IMR-90 (cell line): Measurements from ENCODE around the gene ASB6. TPM values are rescaled to one million over a fixed set of nuclear protein-coding genes. Genes with fewer than 3 reads are reported as not detected.

Experiments used
- ATAC-seq: fragments of 200-7000 bp; cut with Tn5 transposase; 2 replicates; pipeline ENCODE4 v1.9.1; 2020; ENCODE audit warnings: low read depth, mild to moderate bottlenecking, moderate library complexity
- BruUV-seq: library from RNA; stranded (reverse); fragments of 400-500 nt; replicated peaks from 2 replicates; lab custom pipeline; 2021; lab: Mats Ljungman, UMichigan
- CTCF ChIA-PET: fragments of 300-600 bp; formaldehyde crosslinking; extraction: SDS; loops from one replicate; lab custom pipeline; 2021; ENCODE audit warnings: antibody characterized with exemption; lab: Yijun Ruan, JAX
- POLR2A ChIA-PET: fragments of 300-600 bp; sonication (Branson Sonifier 250); formaldehyde crosslinking; loops from one replicate; lab custom pipeline; 2022; ENCODE audit warnings: antibody characterized with exemption; ENCODE audit not compliant: unreplicated experiment; lab: Charles Lee
- DNase-seq: peaks from one replicate; pipeline ENCODE4 v3.0.0; 2013
- H2AFZ ChIP-seq: replicated peaks from 2 replicates; pipeline ENCODE3; 2013; ENCODE audit warnings: low read length, mild to moderate bottlenecking; ENCODE audit not compliant: poor library complexity
- H2AK5ac ChIP-seq: 2 replicates; pipeline ENCODE4 v1.6.1; 2013; ENCODE audit warnings: low read depth, low read length, inconsistent platforms
- H2AK9ac ChIP-seq: replicated peaks from 2 replicates; pipeline ENCODE3; 2013; ENCODE audit warnings: mild to moderate bottlenecking, low read depth, low read length, moderate library complexity; ENCODE audit not compliant: poor library complexity
- H2BK120ac ChIP-seq: 2 replicates; pipeline ENCODE4 v1.6.1; 2013; ENCODE audit warnings: low read depth, low read length, inconsistent platforms
- H2BK15ac ChIP-seq: 3 replicates; pipeline ENCODE4 v1.6.1; 2013; ENCODE audit warnings: low read depth, low read length, inconsistent platforms
- H2BK20ac ChIP-seq: 2 replicates; pipeline ENCODE4 v1.6.1; 2013; ENCODE audit warnings: low read depth, mild to moderate bottlenecking, inconsistent platforms, low read length, moderate library complexity
- H2BK5ac ChIP-seq: 2 replicates; pipeline ENCODE4 v1.6.1; 2013; ENCODE audit warnings: mild to moderate bottlenecking, low read depth, low read length, inconsistent platforms; ENCODE audit not compliant: poor library complexity, severe bottlenecking
- H3K14ac ChIP-seq: replicated peaks from 2 replicates; pipeline ENCODE4 v1.6.1; 2013; ENCODE audit warnings: low read depth, low read length, inconsistent platforms
- H3K18ac ChIP-seq: 2 replicates; pipeline ENCODE4 v1.6.1; 2013; ENCODE audit warnings: low read depth, low read length, control low read depth
- H3K23ac ChIP-seq: 2 replicates; pipeline ENCODE4 v1.6.1; 2013; ENCODE audit warnings: low read depth, low read length, inconsistent platforms
- H3K27ac ChIP-seq: 2 replicates; pipeline ENCODE4 v1.5.1; 2013; ENCODE audit warnings: mild to moderate bottlenecking, control low read depth, low read length; ENCODE audit not compliant: insufficient read depth
- H3K27me3 ChIP-seq: 2 replicates; pipeline ENCODE4 v1.6.1; 2013; ENCODE audit warnings: low read length; ENCODE audit not compliant: control insufficient read depth, insufficient read depth
- H3K36me3 ChIP-seq: 2 replicates; pipeline ENCODE4 v1.6.1; 2013; ENCODE audit warnings: low read length, mixed read lengths; ENCODE audit not compliant: control insufficient read depth, insufficient read depth
- H3K4ac ChIP-seq: 2 replicates; pipeline ENCODE4 v1.6.1; 2013; ENCODE audit warnings: low read depth, low read length, inconsistent platforms
- H3K4me1 ChIP-seq: 2 replicates; pipeline ENCODE4 v1.6.1; 2013; ENCODE audit warnings: low read length, mixed read lengths; ENCODE audit not compliant: control insufficient read depth, insufficient read depth
- H3K4me2 ChIP-seq: 2 replicates; pipeline ENCODE4 v1.6.1; 2013; ENCODE audit warnings: low read depth, mild to moderate bottlenecking, control low read depth, low read length, moderate library complexity
- H3K4me3 ChIP-seq: 2 replicates; pipeline ENCODE4 v1.5.1; 2013; ENCODE audit warnings: low read depth, mild to moderate bottlenecking, control low read depth, low read length, moderate library complexity; ENCODE audit not compliant: insufficient read depth
- H3K56ac ChIP-seq: 2 replicates; pipeline ENCODE4 v1.6.1; 2013; ENCODE audit warnings: low read length, inconsistent platforms; ENCODE audit not compliant: insufficient read depth; ENCODE audit errors: extremely low read depth
- H3K79me1 ChIP-seq, 2 experiments: 2 replicates each; pipeline ENCODE4 v1.6.1; 2013; ENCODE audit warnings: low read length in 2 of 2, inconsistent platforms in 1 of 2, low read depth in 1 of 2
- H3K9ac ChIP-seq: 2 replicates; pipeline ENCODE4 v1.6.1; 2013; ENCODE audit warnings: low read depth, low read length, control low read depth
- H3K9me1 ChIP-seq: 2 replicates; pipeline ENCODE4 v1.6.1; 2013; ENCODE audit warnings: low read length, inconsistent platforms; ENCODE audit not compliant: insufficient read depth
- H3K9me3 ChIP-seq: 2 replicates; pipeline ENCODE4 v1.6.1; 2013; ENCODE audit warnings: low read length; ENCODE audit not compliant: control insufficient read depth, insufficient read depth
- H4K20me1 ChIP-seq: 2 replicates; pipeline ENCODE4 v1.6.1; 2013; ENCODE audit warnings: low read length, inconsistent platforms; ENCODE audit not compliant: insufficient read depth
- H4K5ac ChIP-seq: 2 replicates; pipeline ENCODE4 v1.6.1; 2013; ENCODE audit warnings: mild to moderate bottlenecking, low read depth, low read length, control low read depth
- H4K8ac ChIP-seq, 2 experiments: 2 replicates each; pipeline ENCODE4 v1.6.1; 2013; ENCODE audit warnings: low read depth in 2 of 2, low read length in 2 of 2, control low read depth in 1 of 2, inconsistent platforms in 1 of 2
- H4K91ac ChIP-seq: 2 replicates; pipeline ENCODE4 v1.6.1; 2013; ENCODE audit warnings: low read depth, low read length, inconsistent platforms; ENCODE audit not compliant: insufficient read depth
- BHLHE40 ChIP-seq: fragments of 150-350 bp; IDR thresholded peaks from 2 replicates; pipeline ENCODE4 v1.6.1; 2016; ENCODE audit warnings: mild to moderate bottlenecking, low read depth, low read length
- CEBPB ChIP-seq: IDR thresholded peaks from 2 replicates; pipeline ENCODE4 v1.6.1; 2012; ENCODE audit warnings: low read depth, low read length, improper control_type of control experiment
- CHD1 ChIP-seq: IDR thresholded peaks from 2 replicates; pipeline ENCODE4 v1.6.1; 2012; ENCODE audit warnings: low read depth, low read length, improper control_type of control experiment
- FOS ChIP-seq: fragments of 150-350 bp; IDR thresholded peaks from 2 replicates; pipeline ENCODE4 v1.6.1; 2016; ENCODE audit warnings: low read depth, low read length
- MAFK ChIP-seq: IDR thresholded peaks from 2 replicates; pipeline ENCODE4 v1.6.1; 2012; ENCODE audit warnings: low read depth, low read length, improper control_type of control experiment
- MXI1 ChIP-seq: IDR thresholded peaks from 2 replicates; pipeline ENCODE4 v1.6.1; 2012; ENCODE audit warnings: low read depth, mild to moderate bottlenecking, low read length, moderate library complexity, borderline replicate concordance
- NFE2L2 ChIP-seq: fragments of 150-350 bp; IDR thresholded peaks from 2 replicates; pipeline ENCODE4 v1.6.1; 2016; ENCODE audit warnings: low read depth, mild to moderate bottlenecking, low read length
- POLR2A ChIP-seq: IDR thresholded peaks from 2 replicates; pipeline ENCODE4 v1.6.1; 2012; ENCODE audit warnings: mild to moderate bottlenecking, low read depth, low read length
- RAD21 ChIP-seq: IDR thresholded peaks from 2 replicates; pipeline ENCODE4 v1.6.1; 2012; ENCODE audit warnings: low read length, improper control_type of control experiment
- RCOR1 ChIP-seq: IDR thresholded peaks from 2 replicates; pipeline ENCODE4 v1.6.1; 2012; ENCODE audit warnings: mild to moderate bottlenecking, low read length, improper control_type of control experiment; ENCODE audit not compliant: insufficient replicate concordance
- RFX5 ChIP-seq: IDR thresholded peaks from 2 replicates; pipeline ENCODE4 v1.8.0; 2012; ENCODE audit warnings: low read depth, mild to moderate bottlenecking, low read length, moderate library complexity
- SMC3 ChIP-seq: fragments of 150-350 bp; IDR thresholded peaks from 2 replicates; pipeline ENCODE4 v1.6.1; 2016; ENCODE audit warnings: low read depth, mild to moderate bottlenecking, antibody characterized with exemption, low read length, moderate library complexity
- USF2 ChIP-seq: fragments of 150-350 bp; IDR thresholded peaks from 2 replicates; pipeline ENCODE4 v1.6.1; 2017; ENCODE audit warnings: mild to moderate bottlenecking, antibody characterized with exemption, low read length, low read depth
- WGBS, 2 experiments: methylation state at CpG; one replicate each; pipeline versions ENCODE4 v1.1.5 to v1.1.7; 2013; ENCODE audit warnings: missing lambda C conversion rate in 2 of 2; ENCODE audit not compliant: insufficient read length in 1 of 2; ENCODE audit errors: extremely low coverage in 2 of 2; 5-methylcytosine and 5-hydroxymethylcytosine counted together
- dilution Hi-C: fragments of 300-500 bp; cut with HindIII; formaldehyde crosslinking; loops from one replicate; pipeline ENCODE4 v1.14.3; 2018; ENCODE audit warnings: low sequenced_read_pairs; ENCODE audit not compliant: unreplicated experiment
- in situ Hi-C: fragments of 300-500 bp; cut with MboI; formaldehyde crosslinking; loops from 3 replicates; pipeline ENCODE4 v1.14.3; 2019; ENCODE audit warnings: low sequenced_read_pairs, inconsistent platforms, mixed read lengths
- intact Hi-C: fragments of 100-400 bp; cut with micrococcal nuclease; formaldehyde crosslinking; loops from 2 replicates; pipeline ENCODE4 v1.10.0; 2022
- polyA plus RNA-seq, 3 experiments: library from polyadenylated mRNA; depleted of rRNA; stranded (reverse); fragments of >200 nt; gene quantifications; 2 replicates each; pipeline ENCODE4 v1.2.3, GENCODE V29; 2012; ENCODE audit warnings: low replicate concordance in 1 of 3
- total RNA-seq: library from RNA; depleted of rRNA; stranded (reverse); fragments of >200 nt; gene quantifications from 2 replicates; pipeline ENCODE4 v1.2.3, GENCODE V29; 2012
- TF ChIP-seq, protein P1 (sequence below): conservative IDR thresholded peaks from 2 replicates; pipeline ENCODE4 v1.5.1; 2012; ENCODE audit warnings: mild to moderate bottlenecking, low read depth, low read length, improper control_type of control experiment

The ASB6 gene
- total and polyA plus RNA-seq, 2 of the 4 experiments (the other 2 are of a cell fraction), result 9.7 to 28.9 TPM

DNA sequence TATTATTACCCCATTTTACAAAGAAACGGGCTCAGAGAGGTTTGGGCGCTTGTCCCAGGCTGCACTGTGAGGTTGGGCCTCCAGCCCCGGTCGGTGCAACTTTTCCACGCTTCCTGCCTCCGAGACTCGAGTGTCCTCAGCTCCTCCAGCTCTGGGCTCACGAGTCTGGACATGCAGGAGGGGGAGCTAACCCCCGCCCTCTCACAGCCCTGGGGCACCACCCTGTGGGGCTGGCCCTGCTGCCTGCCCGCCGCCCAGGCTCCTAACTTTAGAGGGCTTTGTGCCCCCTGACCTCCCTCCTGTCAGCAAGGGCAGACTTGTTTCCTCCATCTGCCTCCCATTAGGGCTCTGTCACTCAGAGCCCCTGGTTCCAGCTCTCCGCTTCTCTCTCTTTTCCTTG is 4.3 kb upstream of the ASB6 start:
- no peak overlapping the region for H3K23ac ChIP-seq
- H3K18ac ChIP-seq, result no peak overlapping the region
- H2AK5ac ChIP-seq, result no peak overlapping the region
- no peak overlapping the region for H3K4me2 ChIP-seq
- H3K36me3 ChIP-seq, result no peaks in the 10 kb centered on the region
- H2AK9ac ChIP-seq, result no peak overlapping the region
- H3K79me1 ChIP-seq, result peaks cover 0 to 12% of the 10 kb centered on the region in 2 experiments; a peak in 1 of 4 replicates
- ATAC-seq, result no peak
- no peak overlapping the region for H3K14ac ChIP-seq
- DNase-seq, result no peak
- no peak overlapping the region for H2BK120ac ChIP-seq
- no peak for TF ChIP-seq POLR2A
- TF ChIP-seq CHD1, result no peak
- TF ChIP-seq NFE2L2, result no peak
- TF ChIP-seq MAFK, result no peak
- TF ChIP-seq RFX5, result no peak
- TF ChIP-seq, protein P1, sequence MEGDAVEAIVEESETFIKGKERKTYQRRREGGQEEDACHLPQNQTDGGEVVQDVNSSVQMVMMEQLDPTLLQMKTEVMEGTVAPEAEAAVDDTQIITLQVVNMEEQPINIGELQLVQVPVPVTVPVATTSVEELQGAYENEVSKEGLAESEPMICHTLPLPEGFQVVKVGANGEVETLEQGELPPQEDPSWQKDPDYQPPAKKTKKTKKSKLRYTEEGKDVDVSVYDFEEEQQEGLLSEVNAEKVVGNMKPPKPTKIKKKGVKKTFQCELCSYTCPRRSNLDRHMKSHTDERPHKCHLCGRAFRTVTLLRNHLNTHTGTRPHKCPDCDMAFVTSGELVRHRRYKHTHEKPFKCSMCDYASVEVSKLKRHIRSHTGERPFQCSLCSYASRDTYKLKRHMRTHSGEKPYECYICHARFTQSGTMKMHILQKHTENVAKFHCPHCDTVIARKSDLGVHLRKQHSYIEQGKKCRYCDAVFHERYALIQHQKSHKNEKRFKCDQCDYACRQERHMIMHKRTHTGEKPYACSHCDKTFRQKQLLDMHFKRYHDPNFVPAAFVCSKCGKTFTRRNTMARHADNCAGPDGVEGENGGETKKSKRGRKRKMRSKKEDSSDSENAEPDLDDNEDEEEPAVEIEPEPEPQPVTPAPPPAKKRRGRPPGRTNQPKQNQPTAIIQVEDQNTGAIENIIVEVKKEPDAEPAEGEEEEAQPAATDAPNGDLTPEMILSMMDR, result no peak
- no peak for TF ChIP-seq USF2
- TF ChIP-seq RAD21, result no peak
- no peak for TF ChIP-seq CEBPB
- TF ChIP-seq BHLHE40, result no peak
- no peak for TF ChIP-seq FOS
- no peak for TF ChIP-seq MXI1
- no peak for TF ChIP-seq SMC3
- TF ChIP-seq RCOR1, result no peak
- no peak overlapping the region for H2BK20ac ChIP-seq
- intact Hi-C loops (no loop called here), in situ Hi-C loops (no loop called here), dilution Hi-C loops (no loop called here)
- peaks cover 9% of the 10 kb centered on the region; the same call in 1 of the 2 replicates for H3K4me1 ChIP-seq
- POLR2A ChIA-PET, result no interaction called here
- no TSS peak for BruUV-seq
- H3K9me3 ChIP-seq, result no peaks in the 10 kb centered on the region
- H2BK15ac ChIP-seq, result no peak overlapping the region
- H4K20me1 ChIP-seq, result peaks cover 4% of the 10 kb centered on the region
- H3K56ac ChIP-seq, result no peak overlapping the region
- H3K27me3 ChIP-seq, result no peaks in the 10 kb centered on the region
- no peak overlapping the region for H2AFZ ChIP-seq
- H3K4ac ChIP-seq, result no peak overlapping the region
- H4K91ac ChIP-seq, result no peak overlapping the region
- CTCF ChIA-PET, result no interaction called here
- peaks cover 6% of the 10 kb centered on the region for H3K9me1 ChIP-seq
- 81% methylated on average over 9 of the region's 12 CpGs; no CpG with 5 or more reads in 1 of the 2 experiments for WGBS, 2 experiments
- H4K5ac ChIP-seq, result no peak overlapping the region
- H3K27ac ChIP-seq, result no peak overlapping the region
- no peak overlapping the region for H3K4me3 ChIP-seq
- H4K8ac ChIP-seq, result no peak overlapping the region
- no peak overlapping the region for H3K9ac ChIP-seq
- no peak overlapping the region for H2BK5ac ChIP-seq
